Trophoblast cell (in vitro differentiated cells and primary cell): ENCODE measurements around the gene ZNF747.

Experiments used
- DNase-seq, 2 donors: peaks; one replicate each; pipeline ENCODE4 v3.0.0-alpha.2; 2016
- H2AFZ ChIP-seq: 2 replicates; pipeline ENCODE4 v1.6.1; 2013; ENCODE audit warnings: low read length, moderate library complexity, mild to moderate bottlenecking; ENCODE audit not compliant: insufficient read depth, poor library complexity
- H2AK5ac ChIP-seq: 2 replicates; pipeline ENCODE4 v1.6.1; 2013; ENCODE audit warnings: mild to moderate bottlenecking, low read length
- H2BK120ac ChIP-seq: 2 replicates; pipeline ENCODE4 v1.6.1; 2013; ENCODE audit warnings: low read length, mild to moderate bottlenecking, moderate library complexity; ENCODE audit not compliant: insufficient read depth, poor library complexity
- H2BK12ac ChIP-seq: 2 replicates; pipeline ENCODE4 v1.6.1; 2013; ENCODE audit warnings: mild to moderate bottlenecking, low read length, moderate library complexity
- H2BK5ac ChIP-seq: 2 replicates; pipeline ENCODE4 v1.6.1; 2013; ENCODE audit warnings: low read length, low read depth, moderate library complexity, mild to moderate bottlenecking; ENCODE audit not compliant: poor library complexity
- H3K14ac ChIP-seq: 2 replicates; pipeline ENCODE4 v1.6.1; 2013; ENCODE audit warnings: mild to moderate bottlenecking, low read length
- H3K18ac ChIP-seq: 2 replicates; pipeline ENCODE4 v1.6.1; 2013; ENCODE audit warnings: mild to moderate bottlenecking, low read length
- H3K23ac ChIP-seq: 2 replicates; pipeline ENCODE4 v1.6.1; 2013; ENCODE audit warnings: low read length
- H3K27ac ChIP-seq: 2 replicates; pipeline ENCODE4 v1.5.1; 2013; ENCODE audit warnings: low read depth, mild to moderate bottlenecking, inconsistent platforms, low read length, moderate library complexity
- H3K27me3 ChIP-seq: 2 replicates; pipeline ENCODE4 v1.6.1; 2013; ENCODE audit warnings: inconsistent platforms, mild to moderate bottlenecking, low read length, moderate library complexity; ENCODE audit not compliant: insufficient read depth
- H3K36me3 ChIP-seq, 2 experiments: 1 replicate in 1 of 2; 2 replicates in 1 of 2; pipeline ENCODE4 v1.6.1; 2013; ENCODE audit warnings: low read length in 2 of 2, mild to moderate bottlenecking in 2 of 2, moderate library complexity in 1 of 2; ENCODE audit not compliant: insufficient read depth in 2 of 2, control insufficient read depth in 1 of 2
- H3K4ac ChIP-seq: 2 replicates; pipeline ENCODE4 v1.6.1; 2013; ENCODE audit warnings: low read depth, mild to moderate bottlenecking, low read length, moderate library complexity
- H3K4me1 ChIP-seq, 2 experiments: 1 replicate in 1 of 2; 2 replicates in 1 of 2; pipeline ENCODE4 v1.6.1; 2013; ENCODE audit warnings: low read length in 2 of 2, mild to moderate bottlenecking in 2 of 2, moderate library complexity in 1 of 2; ENCODE audit not compliant: insufficient read depth in 2 of 2, control insufficient read depth in 1 of 2
- H3K4me2 ChIP-seq: 2 replicates; pipeline ENCODE4 v1.6.1; 2013; ENCODE audit warnings: inconsistent platforms, mild to moderate bottlenecking, low read length, moderate library complexity
- H3K4me3 ChIP-seq: 2 replicates; pipeline ENCODE4 v1.5.1; 2013; ENCODE audit warnings: mild to moderate bottlenecking, low read depth, low read length, inconsistent platforms
- H3K79me1 ChIP-seq: one replicate; pipeline ENCODE4 v1.6.1; 2013; ENCODE audit warnings: low read length
- H3K79me2 ChIP-seq: 2 replicates; pipeline ENCODE4 v1.6.1; 2013; ENCODE audit warnings: low read length, mild to moderate bottlenecking; ENCODE audit not compliant: control insufficient read depth, insufficient read depth, poor library complexity
- H3K9ac ChIP-seq: 2 replicates; pipeline ENCODE4 v1.6.1; 2013; ENCODE audit warnings: mild to moderate bottlenecking, low read length
- H3K9me3 ChIP-seq: 2 replicates; pipeline ENCODE4 v1.6.1; 2013; ENCODE audit warnings: low read depth, mild to moderate bottlenecking, control low read depth, inconsistent platforms, low read length; ENCODE audit not compliant: insufficient read depth
- H4K12ac ChIP-seq: 2 replicates; pipeline ENCODE4 v1.6.1; 2013; ENCODE audit warnings: low read depth, mild to moderate bottlenecking, low read length, moderate library complexity
- H4K8ac ChIP-seq: 2 replicates; pipeline ENCODE4 v1.6.1; 2013; ENCODE audit warnings: low read depth, mild to moderate bottlenecking, low read length, moderate library complexity
- H4K91ac ChIP-seq: one replicate; pipeline ENCODE4 v1.6.1; 2013; ENCODE audit warnings: low read depth, mild to moderate bottlenecking, low read length, moderate library complexity
- WGBS: extraction: QIAGEN DNeasy Blood & Tissue Kit; methylation state at CpG from one replicate; pipeline ENCODE4 v1.1.7; 2013; ENCODE audit warnings: missing lambda C conversion rate; ENCODE audit not compliant: insufficient read length, insufficient coverage; ENCODE audit errors: extremely low coverage; 5-methylcytosine and 5-hydroxymethylcytosine counted together

Gene ZNF747

GRCh38 chr16:30515275-30515674 lies 19.4 kb downstream of the ZNF747 start:
- H3K4ac ChIP-seq: no peak overlapping the region
- H3K4me1 ChIP-seq: no peaks in the 10 kb centered on the region
- no peaks in the 10 kb centered on the region for H3K27me3 ChIP-seq
- DNase-seq: no peak
- H2BK120ac ChIP-seq: no peak overlapping the region
- no peak overlapping the region for H3K18ac ChIP-seq
- H2BK5ac ChIP-seq: no peak overlapping the region
- no peak overlapping the region for H3K27ac ChIP-seq
- no peak overlapping the region for H4K91ac ChIP-seq
- no peaks in the 10 kb centered on the region for H3K79me2 ChIP-seq
- no peak overlapping the region for H3K9ac ChIP-seq
- no peak overlapping the region for H3K4me3 ChIP-seq
- H3K23ac ChIP-seq: no peak overlapping the region
- no CpG with 5 or more reads among the region's 2 CpGs for WGBS
- no peaks in the 10 kb centered on the region for H3K79me1 ChIP-seq
- H3K36me3 ChIP-seq: no peaks in the 10 kb centered on the region
- no peak overlapping the region for H3K4me2 ChIP-seq
- no peaks in the 10 kb centered on the region for H3K9me3 ChIP-seq
- H2BK12ac ChIP-seq: no peak overlapping the region
- no peak overlapping the region for H4K8ac ChIP-seq
- no peak overlapping the region for H2AFZ ChIP-seq
- H2AK5ac ChIP-seq: no peak overlapping the region
- no peak overlapping the region for H3K14ac ChIP-seq
- H4K12ac ChIP-seq: no peak overlapping the region

DNA sequence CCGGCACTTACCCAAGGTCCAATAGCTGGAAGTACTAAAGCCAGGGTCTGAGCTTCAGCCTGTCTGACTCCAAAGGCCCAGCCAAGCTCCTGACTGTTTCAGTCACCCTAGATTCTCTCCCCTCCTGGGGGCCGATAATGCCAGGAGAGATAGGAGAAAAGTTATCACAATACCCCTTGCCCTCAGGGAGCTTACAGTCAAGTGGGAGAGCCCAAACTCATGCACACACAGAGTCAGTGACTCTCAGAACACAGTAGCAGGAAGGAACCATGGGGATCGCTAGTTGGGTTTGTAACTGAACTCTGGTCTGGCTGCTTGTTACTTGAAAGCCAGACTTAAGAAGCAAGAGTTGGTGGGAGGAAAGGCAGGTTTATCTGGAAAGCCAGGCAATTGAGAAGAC lies 23.1 kb downstream of the ZNF747 start:
- Histone ChIP-seq H3K18ac (no peak overlapping the region), H2BK120ac (no peak overlapping the region), H2BK12ac (no peak overlapping the region), H3K9me3 (no peaks in the 10 kb centered on the region), H3K79me1 (no peaks in the 10 kb centered on the region), H3K79me2 (no peaks in the 10 kb centered on the region), H3K23ac (no peak overlapping the region), H3K4me3 (no peak overlapping the region), H4K12ac (no peak overlapping the region), H3K36me3 (no peaks in the 10 kb centered on the region), H3K9ac (no peak overlapping the region), H4K8ac (no peak overlapping the region), H2AK5ac (no peak overlapping the region), H2AFZ (no peak overlapping the region), H3K27me3 (no peaks in the 10 kb centered on the region), H4K91ac (no peak overlapping the region), H3K14ac (no peak overlapping the region), H3K4ac (no peak overlapping the region), H3K4me2 (no peak overlapping the region), H2BK5ac (no peak overlapping the region), H3K27ac (no peak overlapping the region), H3K4me1 (no peaks in the 10 kb centered on the region)
- no peak for DNase-seq
- no CpG with 5 or more reads among the region's 3 CpGs for WGBS

- Histone ChIP-seq H2BK120ac (no peak overlapping the region), H2AK5ac (no peak overlapping the region), H4K91ac (no peak overlapping the region), H3K4ac (no peak overlapping the region), H4K8ac (no peak overlapping the region), H2BK12ac (no peak overlapping the region), H3K27me3 (no peaks in the 10 kb centered on the region), H3K79me1 (no peaks in the 10 kb centered on the region), H3K4me2 (no peak overlapping the region), H3K4me3 (no peak overlapping the region), H3K36me3 (no peaks in the 10 kb centered on the region), H3K23ac (no peak overlapping the region), H3K4me1 (no peaks in the 10 kb centered on the region), H3K18ac (no peak overlapping the region), H3K27ac (no peak overlapping the region), H2AFZ (no peak overlapping the region), H3K79me2 (no peaks in the 10 kb centered on the region), H3K14ac (no peak overlapping the region), H3K9me3 (no peaks in the 10 kb centered on the region), H3K9ac (no peak overlapping the region), H2BK5ac (no peak overlapping the region), H4K12ac (no peak overlapping the region)
- no peak for DNase-seq
- WGBS: no CpG with 5 or more reads among the region's 4 CpGs
These were observed 24.2 kb downstream of the ZNF747 start for GRCh38 chr16:30510376-30510938.

GRCh38 chr16:30509081-30509765 lies 25.4 kb downstream of the ZNF747 start:
- no peaks in the 10 kb centered on the region for H3K4me1 ChIP-seq
- no peak overlapping the region for H3K18ac ChIP-seq
- no peak overlapping the region for H2BK5ac ChIP-seq
- H3K4me2 ChIP-seq: no peak overlapping the region
- H3K27me3 ChIP-seq: no peaks in the 10 kb centered on the region
- H3K79me2 ChIP-seq: no peaks in the 10 kb centered on the region
- H3K27ac ChIP-seq: no peak overlapping the region
- no peak overlapping the region for H2BK120ac ChIP-seq
- no peaks in the 10 kb centered on the region for H3K9me3 ChIP-seq
- H2AFZ ChIP-seq: no peak overlapping the region
- no CpG with 5 or more reads among the region's 4 CpGs for WGBS
- H3K4me3 ChIP-seq: no peak overlapping the region
- no peak overlapping the region for H3K9ac ChIP-seq
- no peak overlapping the region for H4K12ac ChIP-seq
- no peak overlapping the region for H3K14ac ChIP-seq
- H3K79me1 ChIP-seq: no peaks in the 10 kb centered on the region
- no peak overlapping the region for H3K4ac ChIP-seq
- no peak overlapping the region for H2BK12ac ChIP-seq
- H2AK5ac ChIP-seq: no peak overlapping the region
- H4K91ac ChIP-seq: no peak overlapping the region
- H4K8ac ChIP-seq: no peak overlapping the region
- H3K36me3 ChIP-seq: no peaks in the 10 kb centered on the region
- H3K23ac ChIP-seq: no peak overlapping the region
- no peak for DNase-seq
